Effector memory CD4-positive, alpha-beta T cell (primary cell): ENCODE results near the gene EDC4.

Experiments
- DNase-seq, 3 donors: peaks; one replicate each; pipeline ENCODE4 v3.0.0-alpha.2; 2020
- H3K27ac ChIP-seq: 2 replicates; pipeline ENCODE4 v1.7.0; 2013; ENCODE audit warnings: mild to moderate bottlenecking, low read length, moderate library complexity; ENCODE audit not compliant: insufficient read depth, poor library complexity, severe bottlenecking
- H3K27me3 ChIP-seq: replicated peaks from 2 replicates; pipeline ENCODE4 v1.7.0; 2013; ENCODE audit warnings: mild to moderate bottlenecking, low read length; ENCODE audit not compliant: insufficient read depth, control insufficient read depth, poor library complexity, severe bottlenecking
- H3K36me3 ChIP-seq: 2 replicates; pipeline ENCODE4 v1.7.0; 2013; ENCODE audit warnings: mild to moderate bottlenecking, low read length, moderate library complexity; ENCODE audit not compliant: control insufficient read depth, insufficient read depth
- H3K4me1 ChIP-seq: 2 replicates; pipeline ENCODE4 v1.7.0; 2013; ENCODE audit warnings: low read length, mild to moderate bottlenecking; ENCODE audit not compliant: control insufficient read depth, insufficient read depth, poor library complexity, severe bottlenecking
- H3K4me3 ChIP-seq: 2 replicates; pipeline ENCODE4 v1.7.0; 2013; ENCODE audit warnings: low read length, low read depth, mild to moderate bottlenecking; ENCODE audit not compliant: insufficient read depth, poor library complexity, severe bottlenecking
- H3K9me3 ChIP-seq: 2 replicates; pipeline ENCODE4 v1.7.0; 2013; ENCODE audit warnings: mild to moderate bottlenecking, low read length, moderate library complexity; ENCODE audit not compliant: control insufficient read depth

Gene EDC4

GRCh38 chr16:67874372-67874771 lies 1.5 kb downstream of the EDC4 start:
- Histone ChIP-seq H3K9me3 (no peaks in the 10 kb centered on the region), H3K4me1 (peaks cover 32% of the 10 kb centered on the region), H3K36me3 (peaks cover 40% of the 10 kb centered on the region), H3K4me3 (peak overlapping the region; percentile 89), H3K27ac (peak overlapping the region; percentile 5), H3K27me3 (no peaks in the 10 kb centered on the region)
- no peak for DNase-seq

DNA sequence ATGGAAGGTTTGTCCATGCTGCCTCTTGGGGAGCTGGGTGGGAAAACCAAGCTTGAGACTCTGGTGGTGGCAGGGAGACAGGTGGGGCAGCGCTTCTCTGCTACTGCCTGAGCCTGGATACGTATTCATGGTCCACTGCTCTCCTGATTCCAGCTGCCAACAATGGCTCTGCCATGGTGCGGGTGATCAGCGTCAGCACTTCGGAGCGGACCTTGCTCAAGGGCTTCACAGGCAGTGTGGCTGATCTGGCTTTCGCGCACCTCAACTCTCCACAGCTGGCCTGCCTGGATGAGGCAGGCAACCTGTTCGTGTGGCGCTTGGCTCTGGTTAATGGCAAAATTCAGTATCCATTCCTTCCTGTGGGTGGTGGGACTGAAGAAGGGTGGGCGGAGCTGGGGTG lies 4.2 kb downstream of the EDC4 start:
- Histone ChIP-seq H3K36me3 (peaks cover 62% of the 10 kb centered on the region), H3K4me3 (no peak overlapping the region), H3K27ac (no peak overlapping the region)

DNA sequence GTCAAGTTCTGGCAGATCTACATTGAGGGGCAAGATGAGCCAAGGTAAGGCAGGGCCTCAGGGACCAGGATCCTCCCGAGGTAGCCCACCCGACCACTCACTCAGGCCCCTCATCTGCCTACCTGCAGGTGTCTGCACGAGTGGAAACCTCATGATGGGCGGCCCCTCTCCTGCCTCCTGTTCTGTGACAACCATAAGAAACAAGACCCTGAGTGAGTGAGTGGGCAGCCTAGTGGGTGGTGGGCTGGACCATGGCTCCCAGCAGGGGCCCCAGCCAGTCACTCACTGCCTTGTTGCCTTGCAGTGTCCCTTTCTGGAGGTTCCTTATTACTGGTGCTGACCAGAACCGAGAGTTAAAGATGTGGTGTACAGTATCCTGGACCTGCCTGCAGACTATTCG lies 5.4 kb downstream of the EDC4 start:
- no peak for DNase-seq
- peaks cover 28% of the 10 kb centered on the region for H3K4me1 ChIP-seq
- H3K36me3 ChIP-seq, result peaks cover 74% of the 10 kb centered on the region
- H3K27me3 ChIP-seq, result no peaks in the 10 kb centered on the region
- no peak overlapping the region for H3K27ac ChIP-seq
- H3K4me3 ChIP-seq, result no peak overlapping the region
- no peaks in the 10 kb centered on the region for H3K9me3 ChIP-seq

More for the DNA sequence above, 4.2 kb downstream of the EDC4 start:
- peaks cover 32% of the 10 kb centered on the region for H3K4me1 ChIP-seq
- no peaks in the 10 kb centered on the region for H3K9me3 ChIP-seq
- no peaks in the 10 kb centered on the region for H3K27me3 ChIP-seq
- no peak for DNase-seq

- H3K36me3 ChIP-seq, result peaks cover 80% of the 10 kb centered on the region
Observed at GRCh38 chr16:67878846-67879245, 6.0 kb downstream of the EDC4 start.

GRCh38 chr16:67879462-67879861 lies 6.6 kb downstream of the EDC4 start:
- Histone ChIP-seq H3K4me3 (no peak overlapping the region), H3K9me3 (no peaks in the 10 kb centered on the region), H3K27me3 (no peaks in the 10 kb centered on the region), H3K27ac (no peak overlapping the region), H3K36me3 (peaks cover 86% of the 10 kb centered on the region), H3K4me1 (peaks cover 18% of the 10 kb centered on the region)
- no peak for DNase-seq

More at GRCh38 chr16:67878846-67879245, 6.0 kb downstream of the EDC4 start:
- peaks cover 24% of the 10 kb centered on the region for H3K4me1 ChIP-seq
- no peak for DNase-seq
- H3K27ac ChIP-seq, result no peak overlapping the region
- no peaks in the 10 kb centered on the region for H3K9me3 ChIP-seq
- H3K4me3 ChIP-seq, result no peak overlapping the region
- H3K27me3 ChIP-seq, result no peaks in the 10 kb centered on the region

GRCh38 chr16:67879936-67880335 lies 7.1 kb downstream of the EDC4 start:
- Histone ChIP-seq H3K4me3 (no peak overlapping the region), H3K9me3 (no peaks in the 10 kb centered on the region), H3K27ac (no peak overlapping the region), H3K27me3 (no peaks in the 10 kb centered on the region), H3K36me3 (peaks cover 91% of the 10 kb centered on the region), H3K4me1 (peaks cover 13% of the 10 kb centered on the region)
- no peak for DNase-seq

- DNase-seq, result no peak
- H3K27ac ChIP-seq, result no peak overlapping the region
- peaks cover 9% of the 10 kb centered on the region for H3K4me1 ChIP-seq
- H3K27me3 ChIP-seq, result no peaks in the 10 kb centered on the region
- H3K36me3 ChIP-seq, result peaks cover 95% of the 10 kb centered on the region
- no peaks in the 10 kb centered on the region for H3K9me3 ChIP-seq
- H3K4me3 ChIP-seq, result no peak overlapping the region
Observed at GRCh38 chr16:67880584-67880983, 7.7 kb downstream of the EDC4 start.

GRCh38 chr16:67881621-67882161 lies 8.8 kb downstream of the EDC4 start:
- H3K27ac ChIP-seq, result no peak overlapping the region
- H3K9me3 ChIP-seq, result no peaks in the 10 kb centered on the region
- peaks cover 89% of the 10 kb centered on the region for H3K36me3 ChIP-seq
- H3K4me3 ChIP-seq, result no peak overlapping the region
- H3K4me1 ChIP-seq, result peaks cover 3% of the 10 kb centered on the region
- DNase-seq, result no peak
- H3K27me3 ChIP-seq, result no peaks in the 10 kb centered on the region

DNA sequence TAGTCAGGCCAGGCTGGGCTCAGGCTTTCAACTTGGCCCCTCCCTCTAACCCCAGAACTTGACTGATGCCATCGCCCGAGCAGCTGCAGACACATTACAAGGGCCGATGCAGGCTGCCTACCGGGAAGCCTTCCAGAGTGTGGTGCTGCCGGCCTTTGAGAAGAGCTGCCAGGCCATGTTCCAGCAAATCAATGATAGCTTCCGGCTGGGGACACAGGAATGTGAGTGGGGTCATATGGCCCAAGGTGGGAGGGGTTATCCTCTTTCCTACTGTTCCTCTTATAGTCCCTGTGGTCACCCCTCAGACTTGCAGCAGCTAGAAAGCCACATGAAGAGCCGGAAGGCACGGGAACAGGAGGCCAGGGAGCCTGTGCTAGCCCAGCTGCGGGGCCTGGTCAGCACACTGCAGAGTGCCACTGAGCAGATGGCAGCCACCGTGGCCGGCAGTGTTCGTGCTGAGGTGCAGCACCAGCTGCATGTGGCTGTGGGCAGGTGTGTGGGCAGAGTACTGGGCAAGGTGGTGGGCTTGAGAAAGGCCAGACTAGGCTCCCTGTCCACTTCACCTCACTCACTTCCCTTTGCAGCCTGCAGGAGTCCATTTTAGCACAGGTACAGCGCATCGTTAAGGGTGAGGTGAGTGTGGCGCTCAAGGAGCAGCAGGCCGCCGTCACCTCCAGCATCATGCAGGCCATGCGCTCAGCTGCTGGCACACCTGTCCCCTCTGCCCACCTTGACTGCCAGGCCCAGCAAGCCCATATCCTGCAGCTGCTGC lies 9.7 kb downstream of the EDC4 start:
- Histone ChIP-seq H3K36me3 (peaks cover 83% of the 10 kb centered on the region), H3K4me1 (no peaks in the 10 kb centered on the region), H3K27ac (no peak overlapping the region), H3K4me3 (no peak overlapping the region), H3K9me3 (no peaks in the 10 kb centered on the region), H3K27me3 (no peaks in the 10 kb centered on the region)
- no peak for DNase-seq

- Histone ChIP-seq H3K27me3 (no peaks in the 10 kb centered on the region), H3K4me1 (no peaks in the 10 kb centered on the region), H3K27ac (no peak overlapping the region), H3K4me3 (no peak overlapping the region), H3K36me3 (peaks cover 75% of the 10 kb centered on the region), H3K9me3 (no peaks in the 10 kb centered on the region)
- DNase-seq, result no peak
Observed at GRCh38 chr16:67883146-67883871, 10.5 kb downstream of the EDC4 start.
